SU-DHL-6 (cell line): ENCODE measurements around the gene SPTLC3.

Source experiments
- CTCF ChIP-seq: fragments of 200-600 bp; sonication (generic); IDR thresholded peaks from one replicate; pipeline ENCODE4 v1.5.1; 2017; ENCODE audit warnings: antibody characterized with exemption, mild to moderate bottlenecking, low read length, moderate library complexity; ENCODE audit not compliant: insufficient read depth, poor library complexity, severe bottlenecking
- EZH2phosphoT487 ChIP-seq: fragments of 200-600 bp; sonication (generic), shearing (Covaris generic); conservative IDR thresholded peaks from 2 replicates; pipeline ENCODE4 v1.6.1; 2018; ENCODE audit warnings: mild to moderate bottlenecking, antibody characterized with exemption, low read length, moderate library complexity, mixed read lengths

DNA sequence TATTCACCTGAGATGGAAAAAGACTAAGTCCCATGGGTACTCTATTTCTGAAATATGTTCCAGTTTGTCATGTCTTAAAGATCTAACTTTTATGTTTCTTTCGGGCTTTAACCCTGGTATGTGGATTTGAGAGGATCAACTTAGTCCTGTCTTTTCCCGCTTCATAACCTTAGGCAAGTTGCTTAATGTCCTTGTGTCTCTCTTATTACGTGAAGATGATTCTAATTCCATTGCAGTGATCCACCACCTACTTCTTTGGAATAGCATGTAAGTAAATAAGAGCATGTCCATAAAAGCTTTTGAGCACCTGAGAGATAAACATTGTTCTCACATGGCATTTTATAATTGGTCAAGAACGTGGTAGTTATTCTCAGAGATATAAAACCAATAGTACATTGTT is 23.0 kb downstream of the SPTLC3 start:
- TF ChIP-seq CTCF (no peak), EZH2phosphoT487 (no peak)
